ENCODE results near the gene FANCE. TPM values are rescaled to one million over a fixed set of nuclear protein-coding genes. Genes with fewer than 3 reads are reported as not detected.

FANCE gene
- total RNA-seq, 1 experiment from 2014 or later, result 12.4 TPM

- TF ChIP-seq CTCF (IDR thresholded peaks at IDR 0.05; ENCODE audit: insufficient read depth in 1 of 2, low read depth in 1 of 2, low read length in 1 of 2, severe bottlenecking in 1 of 2, unreplicated experiment in 1 of 2), result no peak
- H3K27me3 ChIP-seq (replicated peaks; ENCODE audit: control insufficient read depth, insufficient read depth, low read length), result no peaks in the 10 kb centered on the region
- Mint-ChIP-seq H3K36me3 (ENCODE audit: insufficient read depth, unreplicated experiment) (peaks cover 100% of the 10 kb centered on the region), H3K27ac (ENCODE audit: unreplicated experiment) (peak overlapping the region; percentile 53), H3K4me3 (ENCODE audit: unreplicated experiment) (no peak overlapping the region), H3K27me3 (ENCODE audit: insufficient read depth, unreplicated experiment) (no peaks in the 10 kb centered on the region), H3K4me1 (ENCODE audit: low read depth, unreplicated experiment) (peaks cover 16% of the 10 kb centered on the region), H3K9me3 (ENCODE audit: unreplicated experiment) (no peaks in the 10 kb centered on the region)
- ChIA-PET CTCF (no interaction called here), POLR2A (no interaction called here)
- intact Hi-C loops (cut with micrococcal nuclease; ENCODE audit: unreplicated experiment), result no loop called here
- no peak overlapping the region for H3K4me3 ChIP-seq (ENCODE audit: low read depth, low read length)
- BruUV-seq (replicated peaks), result TSS peak; percentile 12
- H3K9me3 ChIP-seq, result no peaks in the 10 kb centered on the region
- H3K4me1 ChIP-seq, result peaks cover 24% of the 10 kb centered on the region
- H3K36me3 ChIP-seq (ENCODE audit: control insufficient read depth, insufficient read depth, low read length), result peaks cover 2% of the 10 kb centered on the region
- DNase-seq, result no peak
Measured at GRCh38 chr6:35474942-35475570, 22.9 kb downstream of the FANCE start.

GRCh38 chr6:35475573-35475972 lies 23.4 kb downstream of the FANCE start:
- H3K4me3 ChIP-seq (ENCODE audit: low read depth, low read length), result no peak overlapping the region
- peaks cover 19% of the 10 kb centered on the region for H3K4me1 ChIP-seq
- H3K9me3 ChIP-seq, result no peaks in the 10 kb centered on the region
- no peaks in the 10 kb centered on the region for H3K27me3 Mint-ChIP-seq (ENCODE audit: insufficient read depth, unreplicated experiment)
- peak overlapping the region; percentile 13 for H3K27ac Mint-ChIP-seq (ENCODE audit: unreplicated experiment)
- no peak for TF ChIP-seq CTCF (IDR thresholded peaks at IDR 0.05; ENCODE audit: insufficient read depth in 1 of 2, low read depth in 1 of 2, low read length in 1 of 2, severe bottlenecking in 1 of 2, unreplicated experiment in 1 of 2)
- no TSS peak for BruUV-seq (replicated peaks)
- no peak for DNase-seq
- CTCF ChIA-PET, result no interaction called here
- no peak overlapping the region for H3K4me3 Mint-ChIP-seq (ENCODE audit: unreplicated experiment)
- H3K4me1 Mint-ChIP-seq (ENCODE audit: low read depth, unreplicated experiment), result peaks cover 10% of the 10 kb centered on the region
- H3K27me3 ChIP-seq (replicated peaks; ENCODE audit: control insufficient read depth, insufficient read depth, low read length), result no peaks in the 10 kb centered on the region
- intact Hi-C loops (cut with micrococcal nuclease; ENCODE audit: unreplicated experiment), result no loop called here
- POLR2A ChIA-PET, result interaction anchor here (0.5 kb wide), 1 partner anchor 21 kb away, joined by 4 read pairs; no protein-coding TSS in a partner anchor
- H3K9me3 Mint-ChIP-seq (ENCODE audit: unreplicated experiment), result no peaks in the 10 kb centered on the region
- H3K36me3 Mint-ChIP-seq (ENCODE audit: insufficient read depth, unreplicated experiment), result peaks cover 100% of the 10 kb centered on the region
- peaks cover 2% of the 10 kb centered on the region for H3K36me3 ChIP-seq (ENCODE audit: control insufficient read depth, insufficient read depth, low read length)

DNA sequence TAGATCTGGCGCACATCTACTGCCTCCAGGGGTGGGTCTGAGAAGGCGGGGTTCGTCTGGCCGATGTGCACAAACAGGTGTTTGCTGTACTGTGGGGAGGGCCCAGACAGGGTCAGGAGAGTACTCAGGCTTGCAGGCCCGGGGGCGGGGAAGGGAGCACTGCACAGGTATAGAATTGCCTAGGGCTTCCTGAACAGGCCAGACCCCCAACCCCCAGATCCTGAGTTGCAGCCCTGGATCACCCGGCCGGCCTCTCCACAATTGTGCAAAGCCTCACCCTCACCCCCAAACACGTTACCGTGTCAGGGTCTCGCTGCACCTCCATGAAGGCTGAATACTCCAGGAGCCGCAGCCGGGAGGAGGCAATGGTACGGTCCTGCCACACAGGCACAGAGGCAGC lies 23.9 kb downstream of the FANCE start:
- Histone ChIP-seq H3K4me1 (peaks cover 14% of the 10 kb centered on the region), H3K9me3 (no peaks in the 10 kb centered on the region), H3K27me3 (replicated peaks; ENCODE audit: control insufficient read depth, insufficient read depth, low read length) (no peaks in the 10 kb centered on the region), H3K36me3 (ENCODE audit: control insufficient read depth, insufficient read depth, low read length) (peaks cover 4% of the 10 kb centered on the region), H3K4me3 (ENCODE audit: low read depth, low read length) (no peak overlapping the region)
- H3K9me3 Mint-ChIP-seq (ENCODE audit: unreplicated experiment), result no peaks in the 10 kb centered on the region
- no peak overlapping the region for H3K4me3 Mint-ChIP-seq (ENCODE audit: unreplicated experiment)
- TF ChIP-seq CTCF (IDR thresholded peaks at IDR 0.05; ENCODE audit: insufficient read depth in 1 of 2, low read depth in 1 of 2, low read length in 1 of 2, severe bottlenecking in 1 of 2, unreplicated experiment in 1 of 2), result no peak
- H3K4me1 Mint-ChIP-seq (ENCODE audit: low read depth, unreplicated experiment), result peaks cover 7% of the 10 kb centered on the region
- no TSS peak for BruUV-seq (replicated peaks)
- H3K27ac Mint-ChIP-seq (ENCODE audit: unreplicated experiment), result peak overlapping the region; percentile 13
- H3K36me3 Mint-ChIP-seq (ENCODE audit: insufficient read depth, unreplicated experiment), result peaks cover 100% of the 10 kb centered on the region
- no peaks in the 10 kb centered on the region for H3K27me3 Mint-ChIP-seq (ENCODE audit: insufficient read depth, unreplicated experiment)
- POLR2A ChIA-PET, result interaction anchor here (0.5 kb wide), 1 partner anchor 20 kb away, joined by 4 read pairs; no protein-coding TSS in a partner anchor
- DNase-seq, result peak in 1 of 2 experiments; percentile 38
- intact Hi-C loops (cut with micrococcal nuclease; ENCODE audit: unreplicated experiment), result no loop called here
- CTCF ChIA-PET, result no interaction called here

All from Caco-2 (cell line).